GM21737 (cell line): ENCODE results near the gene PIPOX.

Experiments used
- ATAC-seq: cut with Tn5 transposase; IDR thresholded peaks from one replicate; pipeline ENCODE4 v1.9.1; 2021; ENCODE audit warnings: mild to moderate bottlenecking, moderate library complexity; ENCODE audit not compliant: unreplicated experiment

PIPOX gene

DNA sequence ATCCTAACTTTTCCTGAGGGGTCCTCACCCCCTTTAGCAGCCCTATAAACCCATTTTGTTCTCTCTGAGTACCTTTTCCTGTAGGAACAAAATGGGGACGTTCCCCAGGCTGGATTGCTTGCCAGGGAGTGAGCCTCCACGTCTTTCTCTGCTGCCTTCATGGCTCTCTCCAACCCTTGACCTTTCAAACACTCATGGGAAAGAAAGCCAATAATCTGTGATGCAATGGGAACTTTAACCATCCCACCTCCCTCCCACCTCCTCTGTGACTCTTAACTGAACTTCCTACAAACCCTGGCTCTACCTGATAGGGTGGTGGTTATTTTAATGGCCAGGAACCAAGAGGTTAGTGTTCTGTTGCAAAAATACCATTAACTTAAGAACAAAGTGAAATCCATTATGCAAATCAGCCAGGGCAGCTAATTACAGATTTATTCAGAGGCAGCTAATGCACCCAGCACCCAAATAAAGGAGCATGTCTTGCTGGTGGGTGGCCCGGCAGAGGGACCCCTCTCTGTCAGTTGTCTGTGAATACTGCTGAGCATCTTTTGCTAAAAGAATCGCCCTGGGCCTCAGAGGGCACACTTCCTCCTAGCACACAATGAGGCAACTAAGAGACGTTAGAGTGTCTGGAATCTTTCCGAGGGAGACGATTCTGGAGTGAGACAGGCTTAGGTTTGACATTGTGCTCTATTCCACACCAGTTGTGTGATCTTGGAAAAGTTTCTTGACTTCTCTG lies 3.0 kb downstream of the PIPOX start:
- no peak for ATAC-seq

GRCh38 chr17:29046473-29046839 lies 3.5 kb downstream of the PIPOX start:
- no peak for ATAC-seq

- no peak for ATAC-seq
These were observed 5.8 kb downstream of the PIPOX start for GRCh38 chr17:29048440-29049368.

DNA sequence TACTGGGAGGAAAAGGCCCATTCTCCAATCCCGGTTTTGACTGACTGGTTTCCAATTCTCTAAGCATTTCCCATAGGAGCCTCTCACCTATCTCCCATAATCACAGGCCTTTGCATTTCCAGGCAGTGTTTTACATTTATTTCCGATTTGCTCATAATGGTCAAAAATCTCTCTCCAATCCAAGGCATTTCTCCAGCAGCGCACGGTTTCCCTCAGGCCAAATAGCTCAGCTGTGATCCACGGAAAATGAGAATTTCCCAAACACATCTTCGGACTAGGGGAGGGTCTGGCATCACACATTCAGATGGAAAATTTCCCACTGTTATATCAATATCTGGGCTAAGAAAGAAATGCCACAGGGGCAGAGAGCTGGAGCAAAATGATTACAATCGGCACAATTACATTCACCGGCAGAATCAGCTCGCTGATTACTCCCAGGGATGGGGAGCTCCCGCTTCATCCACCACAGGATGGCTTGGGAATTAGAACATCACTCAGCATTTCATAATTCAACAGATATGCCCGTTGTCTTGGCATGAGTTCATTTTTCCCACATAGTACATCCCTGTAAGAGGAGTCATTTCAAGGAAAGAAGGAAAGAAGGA lies 6.7 kb downstream of the PIPOX start:
- ATAC-seq, result no peak

- no peak for ATAC-seq
These were observed 7.2 kb downstream of the PIPOX start for GRCh38 chr17:29050176-29050575.

DNA sequence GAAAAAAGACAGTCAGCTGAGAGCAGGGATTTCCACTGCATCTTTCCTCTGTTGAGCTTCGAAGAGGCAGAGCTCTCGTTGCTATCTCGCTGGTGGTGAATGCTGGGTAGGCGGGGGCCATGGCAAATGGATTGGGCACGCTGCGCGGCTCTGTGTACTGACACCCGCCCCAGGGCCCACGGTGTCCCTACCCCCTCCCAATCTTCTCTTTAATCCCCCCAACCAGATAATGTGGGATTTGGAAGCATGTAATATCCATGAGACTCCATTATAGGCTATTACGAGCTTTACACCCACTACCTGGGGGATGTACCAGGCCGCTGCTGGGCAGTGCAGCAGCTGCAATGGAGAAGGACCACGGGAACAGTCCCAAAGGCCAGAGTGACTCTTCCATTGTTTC lies 8.3 kb downstream of the PIPOX start:
- ATAC-seq, result no peak

GRCh38 chr17:29051731-29052130 lies 8.8 kb downstream of the PIPOX start:
- no peak for ATAC-seq

GRCh38 chr17:29054835-29055234 lies 11.9 kb downstream of the PIPOX start:
- ATAC-seq, result no peak

- ATAC-seq, result no peak
These were observed 14.4 kb downstream of the PIPOX start for GRCh38 chr17:29057361-29057760.

- no peak for ATAC-seq
These were observed 15.4 kb downstream of the PIPOX start for GRCh38 chr17:29058391-29058790.

DNA sequence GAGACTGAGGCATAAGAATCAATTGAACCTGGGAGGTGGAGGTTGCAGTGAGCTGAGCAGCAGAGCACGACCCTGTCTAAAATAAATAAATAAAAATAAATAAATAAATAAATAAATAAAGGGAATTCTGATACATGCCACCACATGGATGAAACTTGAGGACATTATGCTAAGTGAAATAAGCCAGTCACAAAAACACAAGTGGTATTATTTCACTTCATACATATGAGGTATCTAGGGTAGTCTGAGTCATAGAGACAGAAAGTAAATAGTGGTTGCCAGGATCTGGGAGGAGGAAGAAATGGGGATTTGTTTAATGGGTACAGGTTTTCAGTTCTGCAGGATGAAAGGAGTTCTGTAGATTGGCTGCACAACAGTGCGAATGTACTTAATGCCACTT lies 16.3 kb downstream of the PIPOX start:
- no peak for ATAC-seq

GRCh38 chr17:29060475-29060874 lies 17.5 kb downstream of the PIPOX start:
- ATAC-seq, result no peak

GRCh38 chr17:29061036-29061435 lies 18.1 kb downstream of the PIPOX start:
- ATAC-seq, result no peak

DNA sequence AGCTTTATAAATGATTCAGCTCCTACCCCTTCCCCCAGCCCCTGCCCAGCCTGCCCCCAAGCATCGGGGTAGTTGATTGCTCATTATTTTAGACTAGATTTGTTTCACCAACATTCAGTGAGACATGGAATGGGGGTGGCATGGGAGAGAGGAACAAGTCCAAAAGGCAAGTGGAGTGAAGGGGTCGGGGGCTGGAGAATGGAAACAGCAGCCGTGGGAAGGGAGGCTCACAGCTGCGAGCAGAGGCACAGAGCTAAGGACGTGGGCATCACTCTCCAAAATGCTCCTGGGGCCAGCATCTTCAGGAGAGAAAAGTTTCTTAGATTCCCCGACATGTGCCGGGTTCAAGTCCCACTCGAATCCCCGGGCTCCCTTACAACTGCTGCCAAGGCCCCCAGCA lies 19.3 kb downstream of the PIPOX start:
- ATAC-seq, result no peak

DNA sequence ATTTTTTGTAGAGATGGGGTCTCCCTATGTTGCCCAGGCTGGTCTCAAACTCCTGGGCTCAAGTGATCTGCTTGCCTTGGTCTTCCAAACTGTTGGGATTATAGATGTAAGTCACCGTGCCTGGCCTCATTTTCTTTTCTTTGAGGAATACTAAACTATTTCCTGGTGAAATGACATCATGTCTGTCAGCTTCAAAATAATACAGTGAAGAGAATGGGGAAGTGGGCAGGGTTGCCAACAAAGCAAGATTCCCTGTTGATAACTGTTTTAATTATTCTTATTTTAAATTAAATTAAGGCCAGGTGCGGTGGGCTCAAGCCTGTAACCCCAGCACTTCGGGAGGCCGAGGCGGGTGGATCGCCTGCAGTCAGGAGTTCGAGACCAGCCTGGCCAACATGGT lies 21.1 kb downstream of the PIPOX start:
- no peak for ATAC-seq

DNA sequence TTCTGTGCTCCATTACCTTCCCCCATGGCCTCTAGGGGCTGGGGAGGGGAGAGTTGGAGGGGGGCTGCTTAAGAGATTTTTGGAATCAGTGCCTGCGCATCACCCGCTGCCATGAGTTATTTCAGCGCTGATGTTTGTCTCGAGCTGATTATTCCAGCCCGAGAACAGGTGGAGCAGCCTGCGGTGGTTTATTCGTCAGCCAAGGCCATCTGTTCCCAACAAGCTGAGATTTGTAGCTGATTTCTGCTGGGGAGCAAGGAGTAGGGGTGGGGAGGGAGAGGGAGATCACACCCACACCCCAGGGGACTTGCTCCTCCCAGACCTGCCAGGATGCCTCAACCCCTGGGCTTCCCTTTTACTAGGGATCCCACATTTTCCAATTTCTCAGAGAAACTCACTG lies 23.1 kb downstream of the PIPOX start:
- ATAC-seq, result no peak

- no peak for ATAC-seq
These were observed 23.7 kb downstream of the PIPOX start for GRCh38 chr17:29066606-29067005.

DNA sequence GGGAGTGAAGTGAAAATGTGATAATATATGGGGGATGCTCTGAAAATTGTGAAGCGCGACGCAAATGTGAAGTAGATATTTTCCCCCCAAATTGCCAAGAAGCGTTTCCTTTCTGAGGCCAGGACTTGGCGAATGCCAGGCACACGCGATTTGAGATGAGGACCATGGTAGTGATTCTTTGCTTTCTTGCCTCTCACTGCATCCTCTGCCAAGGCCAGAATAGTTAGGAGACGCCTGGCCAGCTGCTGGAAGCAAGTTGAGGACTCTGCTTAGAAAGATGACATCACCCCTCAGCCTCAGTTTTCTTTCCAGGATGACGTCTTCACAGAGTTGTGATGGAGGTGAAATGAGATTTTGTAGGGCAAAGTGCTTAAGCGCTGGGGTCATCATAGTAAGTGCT lies 25.9 kb downstream of the PIPOX start:
- ATAC-seq, result no peak

- no peak for ATAC-seq
These were observed 26.6 kb downstream of the PIPOX start for GRCh38 chr17:29069526-29070041.

DNA sequence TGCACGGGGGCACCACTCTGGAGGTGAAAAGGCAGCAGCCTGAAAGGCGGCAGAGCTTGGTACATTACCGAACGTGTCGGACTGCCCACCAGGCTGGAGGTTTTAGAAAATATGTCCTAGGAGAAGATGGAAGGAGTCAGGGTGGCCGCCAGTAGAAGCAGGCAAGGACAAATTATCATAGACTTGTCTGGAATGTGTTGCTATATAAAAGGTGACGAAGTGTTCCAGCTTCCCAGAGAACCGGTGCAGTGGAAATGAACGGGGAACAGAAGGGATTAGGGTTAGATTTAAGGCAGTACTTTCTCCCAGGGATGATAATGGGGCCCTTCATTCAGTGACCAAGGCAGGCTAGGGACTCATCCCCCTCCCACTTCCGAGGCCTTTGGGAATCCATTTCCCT lies 27.4 kb downstream of the PIPOX start:
- no peak for ATAC-seq

GRCh38 chr17:29070781-29071180 lies 27.8 kb downstream of the PIPOX start:
- no peak for ATAC-seq

- ATAC-seq, result no peak
These were observed 28.4 kb downstream of the PIPOX start for GRCh38 chr17:29071303-29071702.
